Stimulated activated CD8-positive, alpha-beta memory T cell treated with anti-CD3 and anti-CD28 coated beads, Interleukin-4, amount 100 ng/mL, for 24 hours (primary cell): ENCODE measurements around the gene RMND5B.
A peak's percentile ranks its signal among the peaks of the same experiment; 100 is the strongest.

Experiments
- DNase-seq: peaks from one replicate; pipeline ENCODE4 v3.0.0-alpha.2; 2020; ENCODE audit warnings: low read depth

RMND5B gene

GRCh38 chr5:178131446-178131996 lies 707 bp downstream of the RMND5B start:
- DNase-seq: no peak

DNA sequence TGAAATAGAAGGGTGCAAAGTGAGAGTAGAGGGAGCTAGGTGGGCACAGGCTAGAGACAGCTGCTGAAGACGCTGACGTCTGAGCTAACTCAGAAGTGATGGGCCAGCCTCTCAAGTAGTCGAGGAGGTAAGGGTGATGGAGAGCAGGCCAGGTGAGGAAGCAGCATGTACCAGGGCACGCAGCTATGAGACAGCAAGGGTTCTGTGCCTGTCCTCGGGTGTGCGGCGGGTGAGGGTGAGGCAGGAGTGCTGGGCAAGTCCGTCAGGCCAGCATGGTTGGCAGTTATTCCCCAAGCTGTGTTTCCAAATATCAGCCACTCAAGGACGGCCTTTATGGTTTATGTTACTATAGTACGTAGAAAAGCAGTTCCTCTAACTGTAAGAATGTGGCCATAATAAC lies 6.2 kb downstream of the RMND5B start:
- DNase-seq: no peak

DNA sequence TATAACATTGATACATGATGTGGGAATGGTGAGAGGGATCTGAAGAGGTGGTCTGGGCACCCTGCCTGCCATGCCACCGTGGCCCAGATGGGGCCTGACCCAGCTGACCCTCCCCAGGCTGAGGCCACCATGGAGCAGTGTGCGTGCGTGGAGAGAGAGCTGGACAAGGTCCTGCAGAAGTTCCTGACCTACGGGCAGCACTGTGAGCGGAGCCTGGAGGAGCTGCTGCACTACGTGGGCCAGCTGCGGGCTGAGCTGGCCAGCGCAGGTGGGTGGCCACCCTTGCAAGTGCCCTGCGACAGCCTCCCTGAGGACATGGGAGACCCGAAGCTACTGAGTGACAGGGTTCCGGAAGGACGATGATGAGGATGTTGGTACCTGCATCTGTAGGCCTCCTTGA lies 7.2 kb downstream of the RMND5B start:
- no peak for DNase-seq

DNA sequence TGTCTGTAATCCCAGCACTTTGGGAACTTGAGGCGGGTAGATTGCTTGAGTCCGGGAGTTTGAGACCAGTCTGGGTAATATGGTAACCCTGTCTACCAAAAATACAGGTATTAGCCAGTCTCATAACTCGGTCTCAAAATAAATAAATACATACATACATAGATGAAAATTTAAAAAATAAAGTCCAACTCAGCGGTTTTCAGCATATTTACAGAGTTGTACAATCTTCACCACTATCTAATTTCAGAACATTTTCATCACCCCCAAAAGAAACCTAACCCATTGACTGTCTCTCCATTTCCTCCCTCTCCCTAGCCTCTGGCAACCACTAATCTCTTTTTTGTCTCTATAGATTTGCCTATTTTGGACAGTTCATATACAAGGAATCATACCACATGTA lies 10.7 kb downstream of the RMND5B start:
- DNase-seq: no peak

GRCh38 chr5:178142642-178143041 lies 11.8 kb downstream of the RMND5B start:
- DNase-seq: no peak

DNA sequence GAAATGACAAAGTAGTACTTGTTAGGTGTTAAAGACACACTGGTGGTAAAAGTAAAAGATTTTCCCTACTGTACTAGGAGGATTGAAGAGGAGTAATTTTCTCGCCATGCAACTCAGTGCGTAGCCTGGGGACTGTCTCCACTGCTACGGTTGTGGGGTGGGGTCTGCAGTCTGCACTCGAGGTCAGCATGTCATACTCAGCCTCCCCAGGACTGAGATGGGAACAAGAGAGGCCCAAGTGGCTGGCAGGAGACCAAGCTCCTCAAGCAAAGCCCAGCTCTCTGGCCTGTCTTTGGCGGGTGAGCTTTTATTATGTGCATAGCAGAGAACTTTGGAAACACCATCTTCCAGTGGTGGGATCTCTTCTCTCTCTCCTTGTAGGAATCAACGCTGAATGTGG lies 12.4 kb downstream of the RMND5B start:
- DNase-seq: no peak

DNA sequence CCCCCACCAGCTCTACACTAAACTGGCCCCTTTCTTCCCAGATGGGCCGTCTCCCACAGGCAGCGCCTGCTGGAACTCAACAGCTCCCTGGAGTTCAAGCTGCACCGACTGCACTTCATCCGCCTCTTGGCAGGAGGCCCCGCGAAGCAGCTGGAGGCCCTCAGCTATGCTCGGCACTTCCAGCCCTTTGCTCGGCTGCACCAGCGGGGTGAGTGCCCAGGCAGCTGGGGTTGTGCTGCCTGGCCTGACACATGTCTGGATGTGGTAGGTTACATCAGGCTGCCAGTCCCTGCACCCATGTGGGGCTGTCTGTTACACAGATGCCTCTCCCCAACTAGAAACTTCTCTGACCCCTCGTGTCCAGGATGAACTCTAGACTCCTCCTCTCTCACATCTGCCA lies 13.1 kb downstream of the RMND5B start:
- no peak for DNase-seq

GRCh38 chr5:178145965-178146820 lies 15.4 kb downstream of the RMND5B start:
- DNase-seq: peak; percentile 44

DNA sequence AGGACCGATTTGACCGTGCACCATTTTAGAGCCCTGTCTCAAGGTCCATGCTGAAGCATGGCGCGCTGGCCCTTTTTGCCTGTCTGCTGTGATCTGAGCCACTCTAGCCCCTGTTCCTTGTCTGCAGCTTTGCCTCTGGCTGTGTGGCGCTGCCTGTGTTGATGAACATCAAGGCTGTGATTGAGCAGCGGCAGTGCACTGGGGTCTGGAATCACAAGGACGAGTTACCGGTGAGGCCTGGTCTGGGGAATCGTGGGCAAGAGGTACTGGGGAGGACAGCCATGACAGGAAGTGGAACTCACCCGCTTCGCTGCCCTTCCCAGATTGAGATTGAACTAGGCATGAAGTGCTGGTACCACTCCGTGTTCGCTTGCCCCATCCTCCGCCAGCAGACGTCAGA lies 16.6 kb downstream of the RMND5B start:
- no peak for DNase-seq

DNA sequence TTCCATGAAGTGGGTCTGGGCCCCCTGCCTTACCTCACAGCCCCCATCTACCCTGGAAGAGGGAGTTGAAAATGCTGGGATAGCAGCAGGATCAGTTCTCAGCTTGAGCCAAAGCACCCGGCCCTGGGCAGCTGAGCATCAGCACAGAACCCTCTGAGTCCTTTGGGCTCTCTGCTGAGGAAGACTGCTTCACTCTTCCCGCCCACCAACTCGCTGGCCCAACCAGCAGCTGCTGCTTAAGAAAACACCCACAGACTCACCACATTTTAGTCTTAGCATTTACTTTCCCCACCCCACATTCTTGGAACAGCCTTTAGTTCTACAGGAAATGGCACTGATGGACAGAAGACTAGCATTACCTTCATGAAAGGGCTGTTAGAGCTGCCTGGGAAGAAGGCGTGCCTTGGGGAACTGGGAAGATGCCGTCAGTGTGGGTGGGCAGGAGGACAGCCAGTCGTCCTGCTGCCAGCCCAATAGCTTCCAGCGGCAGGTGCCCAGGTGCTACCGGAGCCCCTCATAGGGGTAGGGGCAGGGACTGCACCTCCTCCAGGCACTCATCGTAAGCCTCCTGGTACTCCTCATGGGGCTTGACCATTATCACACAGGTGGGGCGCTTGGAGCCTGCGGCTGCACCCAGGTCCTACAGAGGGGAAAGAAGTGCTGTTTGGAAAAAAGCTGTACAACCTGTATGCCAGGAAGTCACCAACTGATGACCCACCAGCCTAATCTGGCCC lies 18.6 kb downstream of the RMND5B start:
- DNase-seq: no peak

DNA sequence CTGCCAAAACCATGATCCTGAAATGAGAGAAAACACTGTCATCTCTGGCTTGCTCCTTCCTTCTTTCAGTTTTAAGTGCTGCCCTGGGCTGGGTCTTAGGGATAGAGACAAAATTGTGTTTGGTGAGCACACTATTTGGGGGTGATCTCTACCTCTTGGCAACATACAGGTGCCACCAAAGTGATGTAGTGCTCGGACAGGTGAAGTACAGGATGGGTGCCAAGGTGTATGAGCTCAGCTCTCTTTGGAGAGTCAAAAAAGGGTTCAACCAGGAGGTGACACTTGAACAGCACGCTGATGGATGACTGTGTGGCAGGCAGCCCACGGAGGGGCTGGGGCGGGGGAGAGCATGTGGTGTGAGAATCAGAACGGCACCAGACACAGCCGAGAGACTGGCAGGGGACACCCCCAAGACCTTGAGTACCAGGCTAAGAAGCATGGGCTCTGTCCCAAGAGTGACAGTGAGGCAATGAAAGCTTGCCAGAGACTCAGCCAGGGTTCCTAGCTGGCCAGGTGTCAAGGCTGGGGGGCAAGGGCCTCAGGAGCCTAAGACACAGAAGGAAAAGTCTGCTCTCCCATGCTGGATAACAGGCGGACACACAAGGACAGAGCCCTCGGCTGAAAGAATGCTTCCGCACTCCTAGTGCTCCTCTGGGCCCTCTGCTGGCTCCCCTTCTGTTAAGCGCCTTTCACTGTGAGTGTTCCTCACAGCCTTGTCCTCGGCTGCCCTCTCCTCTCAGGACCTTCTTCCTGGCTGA lies 20.3 kb downstream of the RMND5B start:
- no peak for DNase-seq

DNA sequence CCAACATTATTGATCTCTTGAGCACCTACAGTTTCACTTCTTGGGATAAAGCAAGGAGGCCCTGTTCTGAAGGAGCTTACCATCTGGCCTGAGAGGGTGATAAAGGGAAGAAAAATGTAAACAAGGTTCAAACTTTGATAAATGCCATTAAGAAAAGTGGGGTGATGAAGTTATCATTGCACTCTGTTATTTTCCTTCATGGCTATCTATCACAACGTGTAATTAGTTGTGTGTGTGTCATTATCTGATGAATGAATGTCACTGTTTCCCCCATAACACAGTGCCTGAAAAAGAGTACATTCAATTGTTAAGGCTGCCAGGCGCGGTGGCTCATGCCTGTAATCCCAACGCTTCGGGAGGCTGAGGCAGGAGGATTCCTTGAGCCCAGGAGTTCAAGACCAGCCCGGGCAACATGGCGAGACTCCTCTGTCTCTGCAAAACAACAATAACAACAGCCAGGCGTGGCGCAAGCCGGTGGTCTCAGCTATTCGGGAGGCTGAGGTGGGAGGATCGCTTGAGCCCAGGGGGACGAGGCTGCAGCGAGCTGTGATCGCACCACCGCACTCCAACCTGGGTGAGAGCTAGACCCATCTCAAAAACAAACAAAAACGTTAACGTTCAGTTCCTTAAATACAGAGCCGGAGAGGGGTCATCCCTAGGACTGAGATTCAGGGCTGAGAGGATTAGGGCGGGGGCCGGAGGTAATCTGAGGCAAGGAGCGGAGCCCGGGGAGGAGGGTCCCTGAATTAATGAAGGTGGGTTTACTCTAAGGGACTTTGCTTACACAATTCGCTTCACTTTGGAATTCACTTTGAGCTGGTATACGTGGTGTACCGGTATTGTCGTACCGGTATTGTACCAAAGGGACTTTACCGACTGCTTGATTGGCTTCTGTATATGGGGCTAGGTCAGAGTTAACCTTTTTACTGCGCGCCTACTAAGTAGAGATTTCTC lies 22.0 kb downstream of the RMND5B start:
- DNase-seq: no peak

DNA sequence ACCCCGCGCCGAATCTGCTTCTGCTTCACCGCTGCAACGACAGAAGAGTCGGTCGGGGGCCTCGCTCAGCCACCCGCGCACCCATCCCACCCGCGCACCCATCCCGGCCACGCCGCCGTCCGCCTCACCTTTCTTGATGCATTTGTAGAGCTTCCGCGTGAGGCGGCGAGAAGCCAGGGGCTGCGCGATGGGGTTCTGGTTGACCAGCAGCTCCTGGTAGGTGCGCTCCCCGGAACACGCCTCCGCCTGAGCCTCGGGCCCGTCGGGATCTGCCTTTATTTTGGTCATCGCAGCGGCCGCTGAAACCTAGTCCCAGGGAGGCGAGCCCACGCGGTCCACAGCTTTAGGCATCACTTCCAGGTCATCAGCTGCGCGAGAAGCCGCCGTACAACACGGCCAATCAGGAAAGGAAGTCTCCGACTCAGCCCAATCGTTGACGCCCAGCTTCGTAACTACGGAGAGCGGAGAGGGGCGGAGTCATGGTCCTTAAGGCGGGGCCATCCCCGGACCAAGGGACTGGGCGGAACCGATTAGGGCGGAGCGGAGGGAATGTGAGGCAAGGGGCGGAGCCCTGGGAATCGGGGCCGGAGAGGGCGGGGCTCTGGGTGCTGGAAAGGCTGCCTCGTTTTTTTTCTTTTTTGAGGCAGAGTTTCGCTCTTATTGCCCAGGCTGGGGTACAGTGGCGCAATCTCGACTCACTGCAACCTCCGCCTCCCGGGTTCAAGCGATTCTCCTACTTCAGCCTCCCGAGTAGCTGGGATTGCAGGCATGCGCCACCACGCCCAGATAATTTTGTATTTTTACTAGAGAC lies 22.9 kb downstream of the RMND5B start, which contains the start of gene NHP2:
Gene NHP2 (minus strand): TSS at position 356 of the 811 bp plus-strand sequence. CDS start 68 bp downstream, at position 288.
- peak; percentile 97 for DNase-seq

DNA sequence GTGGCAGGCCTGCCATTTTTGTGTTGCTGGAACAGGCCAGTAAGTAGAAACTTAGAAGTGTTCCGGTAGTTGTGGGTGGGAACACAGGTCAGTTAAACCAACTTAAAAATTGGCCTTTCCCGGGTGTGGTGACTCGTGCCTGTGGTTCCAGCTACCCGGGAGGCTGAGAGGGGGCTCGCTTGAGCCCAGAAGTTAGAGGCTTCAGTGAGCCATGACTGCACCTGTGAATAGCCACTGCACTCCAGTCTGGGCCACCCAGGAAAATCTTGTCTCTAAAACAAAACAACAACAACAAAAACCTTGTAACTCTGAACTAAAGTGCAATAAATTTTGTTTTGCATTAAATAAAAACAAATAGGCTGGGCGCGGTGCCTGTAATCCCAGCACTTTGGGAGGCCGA lies 24.3 kb downstream of the RMND5B start:
- DNase-seq: no peak

GRCh38 chr5:178160176-178160575 lies 29.4 kb downstream of the RMND5B start:
- no peak for DNase-seq

DNA sequence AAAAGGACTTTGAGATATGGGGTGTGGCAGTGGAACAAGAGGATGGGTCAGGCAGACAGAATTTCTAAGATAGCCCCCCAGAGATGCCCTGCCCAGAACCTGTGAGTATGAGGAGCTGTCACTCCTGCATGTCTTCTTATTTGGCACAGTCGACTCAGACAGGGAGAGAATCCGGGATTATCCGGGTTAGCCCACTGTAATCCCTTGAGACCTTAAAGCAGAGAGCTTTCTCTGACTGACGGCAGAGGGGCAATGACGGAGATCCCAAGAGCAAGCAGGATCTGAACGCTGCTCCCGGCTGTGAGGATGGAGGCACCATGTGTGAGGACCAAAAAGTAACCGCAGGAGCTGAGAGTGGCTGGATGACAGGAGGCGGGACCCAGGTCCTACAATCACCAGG lies 31.7 kb downstream of the RMND5B start:
- DNase-seq: no peak

- DNase-seq: peak; percentile 88
These were observed 33.2 kb downstream of the RMND5B start for GRCh38 chr5:178163772-178164735.

DNA sequence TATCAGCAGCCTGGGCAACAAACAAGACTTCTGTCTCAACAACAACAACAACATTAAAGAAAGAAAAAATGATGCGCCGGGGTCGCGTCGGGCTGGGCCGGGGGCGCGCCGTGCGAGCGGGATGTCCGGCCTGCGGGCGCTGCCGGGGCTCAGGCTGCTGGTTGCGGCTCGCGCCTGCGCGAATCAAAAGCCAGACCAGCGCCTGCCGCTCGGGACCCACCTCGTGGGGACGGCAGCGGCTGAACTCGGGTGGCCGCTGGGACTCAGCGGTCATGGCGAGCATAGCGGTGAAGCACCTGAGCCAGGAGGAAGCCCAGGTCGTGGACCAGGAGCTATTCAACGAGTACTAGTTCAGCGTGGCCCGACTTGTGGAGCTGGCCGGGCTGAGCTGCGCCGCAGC lies 34.8 kb downstream of the RMND5B start:
- DNase-seq: no peak

DNA sequence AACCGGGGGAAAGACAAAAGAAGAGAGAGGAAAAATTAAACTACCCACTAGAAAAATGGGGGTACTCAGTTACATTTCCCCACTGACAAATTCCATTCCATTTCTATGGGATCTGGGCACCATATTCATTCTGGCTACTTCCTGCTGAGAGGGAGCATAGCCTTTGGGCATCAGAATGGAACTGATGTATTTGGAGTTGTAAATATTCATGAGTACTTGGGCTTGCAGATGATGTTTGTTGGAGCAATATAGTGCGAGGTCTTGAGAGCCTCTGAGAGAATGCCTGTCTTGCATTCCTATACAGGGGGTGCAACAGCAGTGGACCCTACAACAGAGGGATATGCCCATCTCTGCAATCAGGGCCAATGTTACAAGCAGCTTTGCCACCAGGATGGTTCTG lies 39.6 kb downstream of the RMND5B start:
- DNase-seq: no peak
